Sciatic nerve (tissue), 2 donors: ENCODE results near the gene SART3. TPM values are rescaled to one million over a fixed set of nuclear protein-coding genes. Genes with fewer than 3 reads are reported as not detected.
A peak's percentile ranks its signal among the peaks of the same experiment; 100 is the strongest.

ENCODE experiments used
- ATAC-seq: fragments of 200-7000 bp; cut with Tn5 transposase; one replicate; pipeline ENCODE4 v1.9.1; 2020; ENCODE audit warnings: mild to moderate bottlenecking, moderate library complexity
- DNase-seq: peaks from one replicate; pipeline ENCODE4 v3.0.0-alpha.2; 2020; ENCODE audit warnings: low spot score
- intact Hi-C: fragments of 100-400 bp; cut with DNase I; formaldehyde crosslinking; loops from one replicate; pipeline ENCODE4 v1.14.2; 2022
- total RNA-seq: library from RNA; stranded (reverse); fragmentation: NEBNext Ultra II Directional; extraction: Animal tissue kit (Norgen Biotek cat#: 25700); gene quantifications from one replicate; pipeline ENCODE4 v1.2.1, GENCODE V29; 2021
- donor health status: DM: no; HTN: no; CAD: no.
- donor health status: DM: no; HTN: no; CAD: no.

Gene SART3
- total RNA-seq, 1 donor from 2014 or later: 56.4 TPM

- DNase-seq: no peak
- intact Hi-C loops: no loop called here
- ATAC-seq: no peak
These were observed 17.3 kb downstream of the SART3 start for GRCh38 chr12:108543652-108544051.

DNA sequence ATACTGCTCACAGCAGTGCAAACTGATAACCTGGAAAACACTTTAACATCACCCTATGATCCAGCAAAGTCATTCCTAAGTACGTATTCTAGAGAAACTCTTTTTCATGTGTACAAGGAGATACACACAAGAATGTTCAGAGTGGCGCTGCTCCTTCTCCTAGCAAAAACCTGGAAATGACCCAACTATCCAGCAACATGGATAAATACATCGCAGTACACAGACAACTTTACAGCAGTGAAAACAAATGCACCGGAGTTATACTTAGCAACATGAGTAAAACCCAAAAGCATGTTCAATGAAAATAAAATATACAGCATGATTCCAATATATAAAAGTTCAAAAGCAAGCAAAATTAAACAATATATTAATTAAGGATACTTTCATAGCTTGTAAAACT is 18.7 kb downstream of the SART3 start:
- no peak for ATAC-seq

GRCh38 chr12:108538616-108539195 is 22.3 kb downstream of the SART3 start:
- ATAC-seq: no peak
- peak; percentile 36 for DNase-seq
- intact Hi-C loops: no loop called here

More for the DNA sequence above, 18.7 kb downstream of the SART3 start:
- intact Hi-C loops: no loop called here
- no peak for DNase-seq

GRCh38 chr12:108538146-108538545 is 22.8 kb downstream of the SART3 start:
- ATAC-seq (no peak), DNase-seq (no peak)
- intact Hi-C loops: no loop called here

GRCh38 chr12:108531929-108532848 is 28.8 kb downstream of the SART3 start:
- ATAC-seq: no peak
- intact Hi-C loops: no loop called here
- DNase-seq: no peak

DNA sequence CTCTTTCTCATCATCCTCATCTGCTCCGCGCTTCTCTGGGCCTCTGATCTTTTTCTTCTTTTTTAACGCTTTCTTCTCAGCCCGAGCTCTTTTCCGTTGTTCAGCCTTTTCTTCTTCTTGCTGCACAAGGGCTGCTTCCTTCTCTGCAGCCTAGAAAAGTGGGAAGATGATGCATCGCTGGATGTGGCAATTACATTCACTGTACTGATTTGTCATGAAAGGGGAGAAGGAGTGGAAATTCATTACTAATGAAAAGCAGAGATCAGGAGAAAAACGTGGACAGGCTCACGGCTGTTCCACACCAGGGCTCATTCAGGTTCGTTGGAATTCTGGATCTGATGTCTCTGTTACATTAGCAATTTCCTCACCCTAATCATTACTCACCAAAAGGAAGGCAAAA is 30.8 kb downstream of the SART3 start:
- ATAC-seq (no peak), DNase-seq (no peak)
- intact Hi-C loops: no loop called here

- no peak for ATAC-seq
- intact Hi-C loops: no loop called here
- DNase-seq: peak; percentile 44
These were observed 33.8 kb downstream of the SART3 start for GRCh38 chr12:108527166-108527496.

- intact Hi-C loops: no loop called here
- DNase-seq: no peak
- ATAC-seq: peak; percentile 28
These were observed 34.3 kb downstream of the SART3 start for GRCh38 chr12:108526482-108527165.

DNA sequence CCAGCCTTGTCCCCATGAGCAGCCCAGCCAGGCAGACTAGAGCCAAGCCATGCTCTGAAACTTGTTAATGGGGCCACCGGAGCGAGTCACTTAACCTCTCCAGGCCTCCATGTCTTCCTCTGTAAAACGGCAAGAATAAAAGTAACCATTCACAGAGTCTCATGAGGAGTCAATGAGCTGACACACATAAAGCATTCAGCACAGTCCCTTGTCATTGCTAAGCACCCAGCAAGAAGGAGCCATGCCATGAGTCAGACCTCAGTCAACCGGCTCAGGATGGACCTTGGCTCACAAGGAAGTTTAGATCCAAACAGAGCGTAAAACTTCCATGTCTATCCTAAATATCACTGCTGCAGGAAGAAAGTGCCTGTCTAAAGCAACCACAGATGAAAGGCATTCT is 35.3 kb downstream of the SART3 start:
- intact Hi-C loops: no loop called here
- ATAC-seq (no peak), DNase-seq (no peak)

DNA sequence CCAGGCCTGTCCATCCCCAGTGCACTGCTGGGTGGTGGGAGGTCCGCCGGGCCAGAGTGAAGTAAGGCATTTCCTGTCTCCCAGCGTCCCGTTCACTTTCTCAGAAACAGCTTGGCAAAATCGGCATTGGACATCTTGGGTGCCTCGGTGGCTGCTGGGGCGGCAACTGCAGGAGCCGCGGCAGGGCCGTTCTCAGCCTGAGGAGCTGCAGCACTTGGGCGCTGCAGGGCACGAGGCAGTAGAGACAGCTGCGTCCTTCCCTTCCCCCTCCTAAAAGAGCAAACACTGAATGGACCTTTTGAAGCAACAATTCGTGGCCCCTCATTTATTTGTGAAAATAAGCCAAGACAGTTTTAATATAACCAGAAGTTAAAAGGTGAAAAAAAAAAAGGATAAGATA is 37.6 kb downstream of the SART3 start:
- peak; percentile 44 for DNase-seq
- no peak for ATAC-seq
- intact Hi-C loops: no loop called here

GRCh38 chr12:108519558-108519957 is 41.4 kb downstream of the SART3 start:
- intact Hi-C loops: no loop called here
- ATAC-seq (no peak), DNase-seq (no peak)

- intact Hi-C loops: no loop called here
- no peak for DNase-seq
- ATAC-seq: no peak
These were observed 42.1 kb downstream of the SART3 start for GRCh38 chr12:108518716-108519496.

DNA sequence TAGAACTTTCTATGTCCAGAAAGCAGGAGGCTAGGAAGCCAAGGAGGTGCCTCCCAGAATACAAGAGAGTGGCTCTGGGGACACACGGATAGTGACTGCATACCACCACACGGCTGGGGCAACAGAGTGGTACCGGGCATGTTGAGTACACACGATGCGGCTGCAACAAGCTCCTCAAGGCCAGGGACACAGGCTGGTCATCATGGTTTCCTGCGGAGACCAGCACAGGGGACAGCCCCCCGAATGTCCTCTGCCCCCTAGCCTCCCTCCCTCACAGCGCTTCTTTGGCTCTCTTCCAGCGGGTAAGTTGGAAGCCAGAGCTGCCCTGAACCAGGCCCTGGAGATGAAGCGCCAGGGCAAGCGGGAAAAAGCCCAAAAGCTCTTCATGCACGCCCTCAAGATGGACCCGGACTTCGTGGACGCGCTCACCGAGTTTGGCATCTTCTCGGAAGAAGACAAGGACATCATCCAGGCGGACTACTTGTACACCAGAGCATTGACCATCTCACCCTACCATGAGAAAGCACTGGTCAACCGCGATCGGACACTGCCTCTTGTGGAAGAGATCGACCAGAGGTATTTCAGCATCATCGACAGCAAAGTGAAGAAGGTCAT is 42.8 kb downstream of the SART3 start:
- ATAC-seq (no peak), DNase-seq (peak; percentile 53)
- intact Hi-C loops: no loop called here

GRCh38 chr12:108517288-108518100 is 43.5 kb downstream of the SART3 start:
- DNase-seq (no peak), ATAC-seq (no peak)
- intact Hi-C loops: no loop called here

DNA sequence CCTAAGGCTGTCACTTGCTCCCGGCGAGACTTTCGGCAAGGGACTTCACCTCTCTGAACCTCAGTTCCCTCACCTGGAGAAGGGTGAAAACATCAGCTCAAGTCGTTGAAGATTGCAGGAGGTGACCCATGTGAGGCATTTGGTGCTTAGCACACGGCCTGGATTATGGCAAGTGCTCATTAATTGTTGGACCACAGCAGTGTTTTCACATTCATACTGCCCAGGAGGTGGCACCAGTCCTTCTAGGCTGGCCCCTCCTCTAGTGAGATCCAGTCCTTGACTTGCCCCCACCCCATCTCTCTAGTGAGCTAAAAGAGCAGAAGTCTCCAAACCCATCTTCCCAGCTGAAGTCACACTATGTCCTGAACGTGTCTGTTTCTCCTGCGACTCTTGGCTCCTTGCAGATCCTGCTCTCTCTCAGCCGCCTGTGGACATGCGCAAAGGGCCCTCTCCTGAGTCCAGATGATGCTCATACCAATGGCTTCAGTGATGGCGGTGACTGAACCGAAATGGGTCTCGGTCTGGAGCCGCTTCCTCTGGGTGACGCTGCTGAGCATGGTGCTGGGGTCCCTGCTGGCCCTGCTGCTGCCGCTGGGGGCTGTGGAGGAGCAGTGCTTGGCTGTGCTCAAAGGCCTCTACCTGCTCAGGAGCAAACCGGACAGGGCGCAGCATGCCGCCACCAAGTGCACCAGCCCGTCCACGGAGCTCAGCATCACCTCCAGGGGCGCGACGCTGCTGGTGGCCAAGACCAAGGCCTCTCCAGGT is 44.3 kb downstream of the SART3 start:
- ATAC-seq (no peak), DNase-seq (no peak)
- intact Hi-C loops: no loop called here

DNA sequence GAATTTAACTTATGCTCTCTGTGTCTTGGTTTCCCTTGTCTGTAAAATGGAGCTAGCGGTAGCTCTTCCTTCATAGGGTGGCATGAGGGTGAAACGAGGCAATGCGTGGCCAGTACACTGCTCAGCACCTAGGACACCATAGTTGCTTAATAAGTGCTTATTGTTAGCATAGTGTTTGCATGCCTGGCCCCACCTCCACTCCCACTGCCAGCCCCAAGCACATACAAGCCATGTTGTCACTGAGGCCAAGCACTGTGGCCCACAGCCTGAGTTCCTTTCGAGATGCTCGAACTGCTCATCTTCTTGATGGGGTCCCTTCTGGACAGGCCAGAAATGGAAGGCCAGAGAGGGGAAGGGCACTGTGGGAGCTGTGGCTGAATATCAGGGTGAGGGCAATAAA is 45.1 kb downstream of the SART3 start:
- ATAC-seq: no peak
- intact Hi-C loops: no loop called here
- DNase-seq: no peak

- intact Hi-C loops: no loop called here
- peak; percentile 98 for ATAC-seq
These were observed 45.8 kb downstream of the SART3 start, which contains the start of gene FICD for GRCh38 chr12:108514973-108515814. Gene FICD, plus strand, starts transcription at chr12:108515277. Its CDS starts 1,696 bp downstream, at chr12:108516973.

More at GRCh38 chr12:108514973-108515814, 45.8 kb downstream of the SART3 start, which contains the start of gene FICD:
- peak; percentile 100 for DNase-seq
